IMR-90 (cell line): Measurements from ENCODE around the gene MIA2. TPM values are rescaled to one million over a fixed set of nuclear protein-coding genes. Genes with fewer than 3 reads are reported as not detected.

Experiments
- ATAC-seq: fragments of 200-7000 bp; cut with Tn5 transposase; 2 replicates; pipeline ENCODE4 v1.9.1; 2020; ENCODE audit warnings: low read depth, mild to moderate bottlenecking, moderate library complexity
- BruUV-seq: library from RNA; stranded (reverse); fragments of 400-500 nt; replicated peaks from 2 replicates; lab custom pipeline; 2021; lab: Mats Ljungman, UMichigan
- CTCF ChIA-PET: fragments of 300-600 bp; formaldehyde crosslinking; extraction: SDS; loops from one replicate; lab custom pipeline; 2021; ENCODE audit warnings: antibody characterized with exemption; lab: Yijun Ruan, JAX
- POLR2A ChIA-PET: fragments of 300-600 bp; sonication (Branson Sonifier 250); formaldehyde crosslinking; loops from one replicate; lab custom pipeline; 2022; ENCODE audit warnings: antibody characterized with exemption; ENCODE audit not compliant: unreplicated experiment; lab: Charles Lee
- DNase-seq: peaks from one replicate; pipeline ENCODE4 v3.0.0; 2013
- H2AFZ ChIP-seq: replicated peaks from 2 replicates; pipeline ENCODE3; 2013; ENCODE audit warnings: low read length, mild to moderate bottlenecking; ENCODE audit not compliant: poor library complexity
- H2AK5ac ChIP-seq: 2 replicates; pipeline ENCODE4 v1.6.1; 2013; ENCODE audit warnings: low read depth, low read length, inconsistent platforms
- H2AK9ac ChIP-seq: replicated peaks from 2 replicates; pipeline ENCODE3; 2013; ENCODE audit warnings: mild to moderate bottlenecking, low read depth, low read length, moderate library complexity; ENCODE audit not compliant: poor library complexity
- H2BK120ac ChIP-seq: 2 replicates; pipeline ENCODE4 v1.6.1; 2013; ENCODE audit warnings: low read depth, low read length, inconsistent platforms
- H2BK15ac ChIP-seq: 3 replicates; pipeline ENCODE4 v1.6.1; 2013; ENCODE audit warnings: low read depth, low read length, inconsistent platforms
- H2BK20ac ChIP-seq: 2 replicates; pipeline ENCODE4 v1.6.1; 2013; ENCODE audit warnings: low read depth, mild to moderate bottlenecking, inconsistent platforms, low read length, moderate library complexity
- H2BK5ac ChIP-seq: 2 replicates; pipeline ENCODE4 v1.6.1; 2013; ENCODE audit warnings: mild to moderate bottlenecking, low read depth, low read length, inconsistent platforms; ENCODE audit not compliant: poor library complexity, severe bottlenecking
- H3K14ac ChIP-seq: replicated peaks from 2 replicates; pipeline ENCODE4 v1.6.1; 2013; ENCODE audit warnings: low read depth, low read length, inconsistent platforms
- H3K18ac ChIP-seq: 2 replicates; pipeline ENCODE4 v1.6.1; 2013; ENCODE audit warnings: low read depth, low read length, control low read depth
- H3K23ac ChIP-seq: 2 replicates; pipeline ENCODE4 v1.6.1; 2013; ENCODE audit warnings: low read depth, low read length, inconsistent platforms
- H3K27ac ChIP-seq: 2 replicates; pipeline ENCODE4 v1.5.1; 2013; ENCODE audit warnings: mild to moderate bottlenecking, control low read depth, low read length; ENCODE audit not compliant: insufficient read depth
- H3K27me3 ChIP-seq: 2 replicates; pipeline ENCODE4 v1.6.1; 2013; ENCODE audit warnings: low read length; ENCODE audit not compliant: control insufficient read depth, insufficient read depth
- H3K36me3 ChIP-seq: 2 replicates; pipeline ENCODE4 v1.6.1; 2013; ENCODE audit warnings: low read length, mixed read lengths; ENCODE audit not compliant: control insufficient read depth, insufficient read depth
- H3K4ac ChIP-seq: 2 replicates; pipeline ENCODE4 v1.6.1; 2013; ENCODE audit warnings: low read depth, low read length, inconsistent platforms
- H3K4me1 ChIP-seq: 2 replicates; pipeline ENCODE4 v1.6.1; 2013; ENCODE audit warnings: low read length, mixed read lengths; ENCODE audit not compliant: control insufficient read depth, insufficient read depth
- H3K4me2 ChIP-seq: 2 replicates; pipeline ENCODE4 v1.6.1; 2013; ENCODE audit warnings: low read depth, mild to moderate bottlenecking, control low read depth, low read length, moderate library complexity
- H3K4me3 ChIP-seq: 2 replicates; pipeline ENCODE4 v1.5.1; 2013; ENCODE audit warnings: low read depth, mild to moderate bottlenecking, control low read depth, low read length, moderate library complexity; ENCODE audit not compliant: insufficient read depth
- H3K56ac ChIP-seq: 2 replicates; pipeline ENCODE4 v1.6.1; 2013; ENCODE audit warnings: low read length, inconsistent platforms; ENCODE audit not compliant: insufficient read depth; ENCODE audit errors: extremely low read depth
- H3K79me1 ChIP-seq, 2 experiments: 2 replicates each; pipeline ENCODE4 v1.6.1; 2013; ENCODE audit warnings: low read length in 2 of 2, inconsistent platforms in 1 of 2, low read depth in 1 of 2
- H3K9ac ChIP-seq: 2 replicates; pipeline ENCODE4 v1.6.1; 2013; ENCODE audit warnings: low read depth, low read length, control low read depth
- H3K9me1 ChIP-seq: 2 replicates; pipeline ENCODE4 v1.6.1; 2013; ENCODE audit warnings: low read length, inconsistent platforms; ENCODE audit not compliant: insufficient read depth
- H3K9me3 ChIP-seq: 2 replicates; pipeline ENCODE4 v1.6.1; 2013; ENCODE audit warnings: low read length; ENCODE audit not compliant: control insufficient read depth, insufficient read depth
- H4K20me1 ChIP-seq: 2 replicates; pipeline ENCODE4 v1.6.1; 2013; ENCODE audit warnings: low read length, inconsistent platforms; ENCODE audit not compliant: insufficient read depth
- H4K5ac ChIP-seq: 2 replicates; pipeline ENCODE4 v1.6.1; 2013; ENCODE audit warnings: mild to moderate bottlenecking, low read depth, low read length, control low read depth
- H4K8ac ChIP-seq, 2 experiments: 2 replicates each; pipeline ENCODE4 v1.6.1; 2013; ENCODE audit warnings: low read depth in 2 of 2, low read length in 2 of 2, control low read depth in 1 of 2, inconsistent platforms in 1 of 2
- H4K91ac ChIP-seq: 2 replicates; pipeline ENCODE4 v1.6.1; 2013; ENCODE audit warnings: low read depth, low read length, inconsistent platforms; ENCODE audit not compliant: insufficient read depth
- BHLHE40 ChIP-seq: fragments of 150-350 bp; IDR thresholded peaks from 2 replicates; pipeline ENCODE4 v1.6.1; 2016; ENCODE audit warnings: mild to moderate bottlenecking, low read depth, low read length
- CEBPB ChIP-seq: IDR thresholded peaks from 2 replicates; pipeline ENCODE4 v1.6.1; 2012; ENCODE audit warnings: low read depth, low read length, improper control_type of control experiment
- CHD1 ChIP-seq: IDR thresholded peaks from 2 replicates; pipeline ENCODE4 v1.6.1; 2012; ENCODE audit warnings: low read depth, low read length, improper control_type of control experiment
- FOS ChIP-seq: fragments of 150-350 bp; IDR thresholded peaks from 2 replicates; pipeline ENCODE4 v1.6.1; 2016; ENCODE audit warnings: low read depth, low read length
- MAFK ChIP-seq: IDR thresholded peaks from 2 replicates; pipeline ENCODE4 v1.6.1; 2012; ENCODE audit warnings: low read depth, low read length, improper control_type of control experiment
- MAZ ChIP-seq: IDR thresholded peaks from 2 replicates; pipeline ENCODE4 v1.6.1; 2012; ENCODE audit warnings: low read depth, mild to moderate bottlenecking, low read length, improper control_type of control experiment, moderate library complexity, borderline replicate concordance
- MXI1 ChIP-seq: IDR thresholded peaks from 2 replicates; pipeline ENCODE4 v1.6.1; 2012; ENCODE audit warnings: low read depth, mild to moderate bottlenecking, low read length, moderate library complexity, borderline replicate concordance
- NFE2L2 ChIP-seq: fragments of 150-350 bp; IDR thresholded peaks from 2 replicates; pipeline ENCODE4 v1.6.1; 2016; ENCODE audit warnings: low read depth, mild to moderate bottlenecking, low read length
- POLR2A ChIP-seq: IDR thresholded peaks from 2 replicates; pipeline ENCODE4 v1.6.1; 2012; ENCODE audit warnings: mild to moderate bottlenecking, low read depth, low read length
- RCOR1 ChIP-seq: IDR thresholded peaks from 2 replicates; pipeline ENCODE4 v1.6.1; 2012; ENCODE audit warnings: mild to moderate bottlenecking, low read length, improper control_type of control experiment; ENCODE audit not compliant: insufficient replicate concordance
- RFX5 ChIP-seq: IDR thresholded peaks from 2 replicates; pipeline ENCODE4 v1.8.0; 2012; ENCODE audit warnings: low read depth, mild to moderate bottlenecking, low read length, moderate library complexity
- SMC3 ChIP-seq: fragments of 150-350 bp; IDR thresholded peaks from 2 replicates; pipeline ENCODE4 v1.6.1; 2016; ENCODE audit warnings: low read depth, mild to moderate bottlenecking, antibody characterized with exemption, low read length, moderate library complexity
- USF2 ChIP-seq: fragments of 150-350 bp; IDR thresholded peaks from 2 replicates; pipeline ENCODE4 v1.6.1; 2017; ENCODE audit warnings: mild to moderate bottlenecking, antibody characterized with exemption, low read length, low read depth
- WGBS, 2 experiments: methylation state at CpG; one replicate each; pipeline versions ENCODE4 v1.1.5 to v1.1.7; 2013; ENCODE audit warnings: missing lambda C conversion rate in 2 of 2; ENCODE audit not compliant: insufficient read length in 1 of 2; ENCODE audit errors: extremely low coverage in 2 of 2; 5-methylcytosine and 5-hydroxymethylcytosine counted together
- dilution Hi-C: fragments of 300-500 bp; cut with HindIII; formaldehyde crosslinking; loops from one replicate; pipeline ENCODE4 v1.14.3; 2018; ENCODE audit warnings: low sequenced_read_pairs; ENCODE audit not compliant: unreplicated experiment
- in situ Hi-C: fragments of 300-500 bp; cut with MboI; formaldehyde crosslinking; loops from 3 replicates; pipeline ENCODE4 v1.14.3; 2019; ENCODE audit warnings: low sequenced_read_pairs, inconsistent platforms, mixed read lengths
- intact Hi-C: fragments of 100-400 bp; cut with micrococcal nuclease; formaldehyde crosslinking; loops from 2 replicates; pipeline ENCODE4 v1.10.0; 2022
- polyA plus RNA-seq, 3 experiments: library from polyadenylated mRNA; depleted of rRNA; stranded (reverse); fragments of >200 nt; gene quantifications; 2 replicates each; pipeline ENCODE4 v1.2.3, GENCODE V29; 2012; ENCODE audit warnings: low replicate concordance in 1 of 3
- total RNA-seq: library from RNA; depleted of rRNA; stranded (reverse); fragments of >200 nt; gene quantifications from 2 replicates; pipeline ENCODE4 v1.2.3, GENCODE V29; 2012
- TF ChIP-seq, protein P1 (sequence below): conservative IDR thresholded peaks from 2 replicates; pipeline ENCODE4 v1.5.1; 2012; ENCODE audit warnings: mild to moderate bottlenecking, low read depth, low read length, improper control_type of control experiment

Gene MIA2
- total and polyA plus RNA-seq, 2 of the 4 experiments (the other 2 are of a cell fraction) = 3.9 to 6.8 TPM

- H3K23ac ChIP-seq = no peak overlapping the region
- in situ Hi-C loops = no loop called here
- ATAC-seq (no peak), DNase-seq (no peak)
- no peaks in the 10 kb centered on the region for H3K9me3 ChIP-seq
- no CpG with 5 or more reads among the region's 11 CpGs for WGBS, 2 experiments
- H4K91ac ChIP-seq = no peak overlapping the region
- H2AK9ac ChIP-seq = no peak overlapping the region
- H4K8ac ChIP-seq = no peak overlapping the region
- dilution Hi-C loops = no loop called here
- no peak overlapping the region for H2AK5ac ChIP-seq
- H2BK20ac ChIP-seq = no peak overlapping the region
- no peak overlapping the region for H3K4ac ChIP-seq
- no peak overlapping the region for H3K27ac ChIP-seq
- H3K56ac ChIP-seq = no peak overlapping the region
- ChIA-PET POLR2A (no interaction called here), CTCF (no interaction called here)
- H3K9ac ChIP-seq = no peak overlapping the region
- H4K5ac ChIP-seq = no peak overlapping the region
- H3K27me3 ChIP-seq = no peaks in the 10 kb centered on the region
- H3K79me1 ChIP-seq = no peaks in the 10 kb centered on the region
- H3K4me3 ChIP-seq = no peak overlapping the region
- no peak overlapping the region for H2AFZ ChIP-seq
- no peak for TF ChIP-seq SMC3
- no peak for TF ChIP-seq BHLHE40
- no peak for TF ChIP-seq POLR2A
- no peak for TF ChIP-seq USF2
- no peak for TF ChIP-seq CHD1
- TF ChIP-seq, protein P1, sequence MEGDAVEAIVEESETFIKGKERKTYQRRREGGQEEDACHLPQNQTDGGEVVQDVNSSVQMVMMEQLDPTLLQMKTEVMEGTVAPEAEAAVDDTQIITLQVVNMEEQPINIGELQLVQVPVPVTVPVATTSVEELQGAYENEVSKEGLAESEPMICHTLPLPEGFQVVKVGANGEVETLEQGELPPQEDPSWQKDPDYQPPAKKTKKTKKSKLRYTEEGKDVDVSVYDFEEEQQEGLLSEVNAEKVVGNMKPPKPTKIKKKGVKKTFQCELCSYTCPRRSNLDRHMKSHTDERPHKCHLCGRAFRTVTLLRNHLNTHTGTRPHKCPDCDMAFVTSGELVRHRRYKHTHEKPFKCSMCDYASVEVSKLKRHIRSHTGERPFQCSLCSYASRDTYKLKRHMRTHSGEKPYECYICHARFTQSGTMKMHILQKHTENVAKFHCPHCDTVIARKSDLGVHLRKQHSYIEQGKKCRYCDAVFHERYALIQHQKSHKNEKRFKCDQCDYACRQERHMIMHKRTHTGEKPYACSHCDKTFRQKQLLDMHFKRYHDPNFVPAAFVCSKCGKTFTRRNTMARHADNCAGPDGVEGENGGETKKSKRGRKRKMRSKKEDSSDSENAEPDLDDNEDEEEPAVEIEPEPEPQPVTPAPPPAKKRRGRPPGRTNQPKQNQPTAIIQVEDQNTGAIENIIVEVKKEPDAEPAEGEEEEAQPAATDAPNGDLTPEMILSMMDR = no peak
- TF ChIP-seq MAFK = no peak
- TF ChIP-seq FOS = no peak
- no peak for TF ChIP-seq NFE2L2
- TF ChIP-seq RFX5 = no peak
- TF ChIP-seq RCOR1 = no peak
- no peak for TF ChIP-seq CEBPB
- TF ChIP-seq MAZ = no peak
- TF ChIP-seq MXI1 = no peak
- no peak overlapping the region for H2BK15ac ChIP-seq
- H3K18ac ChIP-seq = no peak overlapping the region
- no peak overlapping the region for H3K4me2 ChIP-seq
- no peak overlapping the region for H3K14ac ChIP-seq
- H3K9me1 ChIP-seq = no peaks in the 10 kb centered on the region
- no peaks in the 10 kb centered on the region for H4K20me1 ChIP-seq
- no peak overlapping the region for H2BK5ac ChIP-seq
- intact Hi-C loops = no loop called here
- H3K36me3 ChIP-seq = no peaks in the 10 kb centered on the region
- H3K4me1 ChIP-seq = peaks cover 1% of the 10 kb centered on the region; the same call in 1 of the 2 replicates
- BruUV-seq = no TSS peak
- no peak overlapping the region for H2BK120ac ChIP-seq
Measured at GRCh38 chr14:39228509-39229221, 5.0 kb upstream of the MIA2 start.
